ENCODE data around the gene MARVELD2. TPM values are rescaled to one million over a fixed set of nuclear protein-coding genes. Genes with fewer than 3 reads are reported as not detected.

Gene MARVELD2
- total and polyA plus RNA-seq, 9 of the 15 experiments (the other 6 are each of a cell fraction or from before 2014, with no cell fraction given) = 0.03 to 0.29 (median 0.06) TPM; not detected in 3

DNA sequence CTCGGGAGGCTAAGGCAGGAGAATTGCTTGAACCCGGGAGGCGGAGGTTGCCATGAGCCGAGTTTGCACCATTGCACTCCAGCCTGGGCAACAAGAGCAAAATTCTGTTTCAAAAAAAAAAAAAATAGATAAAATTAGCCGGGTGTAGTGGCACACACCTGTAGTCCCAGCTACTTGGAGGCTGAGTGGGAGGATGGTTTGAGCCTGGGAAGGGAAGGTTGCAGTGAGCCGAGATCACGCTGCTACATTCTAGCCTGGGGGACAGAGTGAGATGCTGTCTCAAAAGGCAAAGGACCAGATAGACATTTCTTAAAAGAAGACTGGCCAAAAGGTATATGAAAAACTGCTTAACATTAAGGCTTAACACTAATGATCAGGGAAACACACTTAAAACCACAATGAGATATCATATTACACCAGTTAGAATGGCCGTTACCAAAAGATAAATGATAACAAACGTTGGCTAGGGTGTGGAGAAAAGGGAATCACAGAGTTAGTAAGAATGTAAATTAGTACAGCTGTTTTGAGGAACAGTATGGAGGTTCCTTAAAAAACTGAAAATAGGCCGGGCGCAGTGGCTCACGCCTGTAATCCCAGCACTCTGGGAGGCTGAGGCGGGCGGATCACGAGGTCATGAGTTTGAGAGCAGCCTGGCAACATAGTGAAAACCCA is 10.1 kb upstream of the MARVELD2 start:
- FAIRE-seq = peak; percentile 76
- ChIA-PET POLR2A (interaction anchor here (0.6 to 1.6 kb wide), 4 partner anchors 8 to 146 kb away, joined by 3 to 5 read pairs (median 4); no protein-coding TSS in a partner anchor), CTCF (ENCODE audit: low intra/inter-chr PET ratio) (no interaction called here)
- H3K9me3 ChIP-seq (replicated peaks; ENCODE audit: control insufficient read depth, insufficient read depth, low read depth, low read length) = no peaks in the 10 kb centered on the region
- H3K27me3 ChIP-seq (ENCODE audit: control insufficient read depth in 2 of 2, insufficient read depth in 2 of 2, low read length in 2 of 2) = no peaks in the 10 kb centered on the region
- no peaks in the 10 kb centered on the region for H3K9me1 ChIP-seq (ENCODE audit: control insufficient read depth, insufficient read depth, low read length)
- H3K27ac ChIP-seq (ENCODE audit: extremely low read depth, low read depth, low read length) = peak overlapping the region; percentile 53; the same call in 2 of the 3 replicates
- peak overlapping the region; percentile 5; the same call in 1 of the 2 replicates for H2AFZ ChIP-seq (ENCODE audit: low read depth, low read length)
- peak; percentile 79 for ATAC-seq
- intact Hi-C loops (cut with micrococcal nuclease) (no loop called here), in situ Hi-C loops (cut with MboI) (no loop called here)
- H4K20me1 ChIP-seq (replicated peaks; ENCODE audit: control insufficient read depth, insufficient read depth, low read length) = no peaks in the 10 kb centered on the region
- DNase-seq (ENCODE audit: extremely low read depth in 1 of 4, low spot score in 3 of 4) = peak in 1 of 4 experiments; percentile 15
- H3K4me3 ChIP-seq = no peak overlapping the region
- peaks cover 48% of the 10 kb centered on the region for H3K36me3 ChIP-seq (ENCODE audit: control insufficient read depth, insufficient read depth, low read length)
- no peaks in the 10 kb centered on the region for H3K79me2 ChIP-seq (ENCODE audit: control insufficient read depth, insufficient read depth, low read length)
- H3K4me2 ChIP-seq (ENCODE audit: insufficient read depth, low read length) = peak overlapping the region; percentile 55
- H3K9ac ChIP-seq (ENCODE audit: insufficient read depth in 1 of 2, low read depth in 2 of 2, low read length in 2 of 2) = no peak overlapping the region
- no TSS peak for BruUV-seq (replicated peaks)
- peaks cover 6 to 15% of the 10 kb centered on the region in 2 experiments; a peak in 4 of 5 replicates for H3K4me1 ChIP-seq (replicated peaks in 1 of 2; ENCODE audit: control insufficient read depth in 2 of 2, insufficient read depth in 2 of 2, low read length in 2 of 2)
- 33% methylated on average over 12 of the region's 15 CpGs for WGBS (ENCODE audit: insufficient coverage, low coverage, missing lambda C conversion rate)
- TF ChIP-seq ZNF124 (CRISPR knock-in tag; IDR thresholded peaks at IDR 0.05) (no peak), ATF7 (IDR thresholded peaks at IDR 0.05) (no peak), SIN3B (IDR thresholded peaks at IDR 0.05; ENCODE audit: low read depth) (no peak), ARID1B (IDR thresholded peaks at IDR 0.05) (peak; percentile 51), DPF2 (IDR thresholded peaks at IDR 0.05) (peak; percentile 25; the same call in 1 of the 2 replicates), ZNF212 (CRISPR knock-in tag; IDR thresholded peaks at IDR 0.05) (no peak), SMARCE1 (IDR thresholded peaks at IDR 0.05) (peak; percentile 42; the same call in 1 of the 2 replicates), FOXK2 (conservative IDR thresholded peaks at IDR 0.05 in 1 of 2, IDR thresholded peaks at IDR 0.05 in 1 of 2; ENCODE audit: low read depth in 2 of 2) (0 out of 4 replicates have a peak, but pooled peaks of 1 of the 2 experiments have one; percentile 23), CBFA2T3 (IDR thresholded peaks at IDR 0.05) (peak; percentile 50), POLR2H (tag; IDR thresholded peaks at IDR 0.05; ENCODE audit: low read depth) (no peak), FOXM1 (IDR thresholded peaks at IDR 0.05; ENCODE audit: low read depth) (0 out of 2 replicates have a peak, but pooled peaks have one; percentile 27), FOXM1 (CRISPR knock-in tag; IDR thresholded peaks at IDR 0.05; ENCODE audit: low read depth) (no peak), TEAD4 (IDR thresholded peaks at IDR 0.05; ENCODE audit: low read length) (0 out of 2 replicates have a peak, but pooled peaks have one; percentile 27), TEAD4 (CRISPR knock-in tag; IDR thresholded peaks at IDR 0.05; ENCODE audit: borderline replicate concordance) (no peak), BCL6 (CRISPR knock-in tag; IDR thresholded peaks at IDR 0.05) (no peak), RCOR1 (IDR thresholded peaks at IDR 0.05; ENCODE audit: borderline replicate concordance in 1 of 2, low read depth in 2 of 2, low read length in 2 of 2) (0 out of 4 replicates have a peak, but pooled peaks of 1 of the 2 experiments have one; percentile 13), SMARCA4 (IDR thresholded peaks at IDR 0.05) (peak; percentile 46; the same call in 1 of the 2 replicates), ZNF589 (CRISPR knock-in tag; IDR thresholded peaks at IDR 0.05; ENCODE audit: low read depth) (no peak), SOX6 (IDR thresholded peaks at IDR 0.05) (peak; percentile 63; the same call in 1 of the 2 replicates), MECOM (CRISPR knock-in tag; IDR thresholded peaks at IDR 0.05) (no peak), SP2 (IDR thresholded peaks at IDR 0.05; ENCODE audit: extremely low read depth, low read depth, low read length, poor library complexity, severe bottlenecking) (no peak), ESRRA (IDR thresholded peaks at IDR 0.05; ENCODE audit: borderline replicate concordance, low read depth) (peak; percentile 58; the same call in 1 of the 2 replicates), EP300 (IDR thresholded peaks at IDR 0.05; ENCODE audit: low read length) (peak; percentile 34; the same call in 1 of the 2 replicates)
- TF ChIP-seq, protein P1, sequence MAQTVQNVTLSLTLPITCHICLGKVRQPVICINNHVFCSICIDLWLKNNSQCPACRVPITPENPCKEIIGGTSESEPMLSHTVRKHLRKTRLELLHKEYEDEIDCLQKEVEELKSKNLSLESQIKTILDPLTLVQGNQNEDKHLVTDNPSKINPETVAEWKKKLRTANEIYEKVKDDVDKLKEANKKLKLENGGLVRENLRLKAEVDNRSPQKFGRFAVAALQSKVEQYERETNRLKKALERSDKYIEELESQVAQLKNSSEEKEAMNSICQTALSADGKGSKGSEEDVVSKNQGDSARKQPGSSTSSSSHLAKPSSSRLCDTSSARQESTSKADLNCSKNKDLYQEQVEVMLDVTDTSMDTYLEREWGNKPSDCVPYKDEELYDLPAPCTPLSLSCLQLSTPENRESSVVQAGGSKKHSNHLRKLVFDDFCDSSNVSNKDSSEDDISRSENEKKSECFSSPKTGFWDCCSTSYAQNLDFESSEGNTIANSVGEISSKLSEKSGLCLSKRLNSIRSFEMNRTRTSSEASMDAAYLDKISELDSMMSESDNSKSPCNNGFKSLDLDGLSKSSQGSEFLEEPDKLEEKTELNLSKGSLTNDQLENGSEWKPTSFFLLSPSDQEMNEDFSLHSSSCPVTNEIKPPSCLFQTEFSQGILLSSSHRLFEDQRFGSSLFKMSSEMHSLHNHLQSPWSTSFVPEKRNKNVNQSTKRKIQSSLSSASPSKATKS (CRISPR knock-in tag; IDR thresholded peaks at IDR 0.05) = no peak

All from K562 (cell line).